H1 (cell line): ENCODE results near the gene HSD17B3.

Experiments used
- EP300 ChIP-seq, 2 experiments: IDR thresholded peaks; 1 replicate in 1 of 2; 2 replicates in 1 of 2; pipeline ENCODE4 v1.6.1; 2011 to 2012; ENCODE audit warnings: low read depth in 2 of 2, low read length in 2 of 2, mild to moderate bottlenecking in 2 of 2, borderline replicate concordance in 1 of 2, inconsistent platforms in 1 of 2, moderate library complexity in 1 of 2
- GTF2F1 ChIP-seq: IDR thresholded peaks from 2 replicates; pipeline ENCODE4 v1.6.1; 2012; ENCODE audit warnings: low read depth, low read length, improper control_type of control experiment, borderline replicate concordance

- no peak for TF ChIP-seq EP300 (IDR thresholded peaks at IDR 0.05; ENCODE audit: borderline replicate concordance in 1 of 2, low read depth in 2 of 2, low read length in 2 of 2)
- no peak for TF ChIP-seq GTF2F1
Measured at GRCh38 chr9:96202971-96203780, 98.8 kb downstream of the HSD17B3 start.
